Astrocyte of the spinal cord (primary cell): ENCODE measurements around the gene GALNT10.

ENCODE experiments used
- DNase-seq: peaks from one replicate; pipeline ENCODE4 v3.0.0; 2011; ENCODE audit warnings: low read depth, low spot score
- H3K4me3 ChIP-seq: 2 replicates; pipeline ENCODE4 v1.5.1; 2011; ENCODE audit warnings: low read depth, mild to moderate bottlenecking, low read length, moderate library complexity
- CTCF ChIP-seq: IDR thresholded peaks from 2 replicates; pipeline ENCODE4 v1.5.1; 2012; ENCODE audit warnings: low read depth, mild to moderate bottlenecking, low read length, inconsistent platforms
- in situ Hi-C: cut with HindIII; loops from 2 replicates; pipeline ENCODE4 v1.10.0; 2017; ENCODE audit warnings: low sequenced_read_pairs

GALNT10 gene

GRCh38 chr5:154234551-154234950 lies 44.0 kb downstream of the GALNT10 start:
- in situ Hi-C loops, result no loop called here
- TF ChIP-seq CTCF, result no peak
- DNase-seq, result no peak
- H3K4me3 ChIP-seq, result no peak overlapping the region

DNA sequence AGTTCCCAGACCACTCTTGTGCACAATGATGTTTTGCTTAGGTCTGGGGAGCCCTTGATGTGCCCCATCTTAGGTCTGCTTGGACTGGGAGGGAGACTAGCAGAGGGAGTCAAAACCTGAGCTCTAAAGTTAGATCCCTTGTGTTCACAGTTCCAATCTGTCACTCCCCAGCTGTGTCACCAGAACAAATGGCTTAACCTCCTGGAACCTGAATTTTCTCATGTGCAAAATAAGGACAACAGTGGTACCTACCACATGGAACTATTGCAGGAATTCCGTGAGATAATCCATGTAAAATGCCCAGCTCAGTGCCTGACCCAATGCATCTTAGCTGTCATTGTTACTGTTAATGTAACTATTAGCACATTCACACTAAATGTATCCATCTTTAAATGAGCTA lies 45.5 kb downstream of the GALNT10 start:
- TF ChIP-seq CTCF, result no peak
- no peak for DNase-seq
- in situ Hi-C loops, result no loop called here
- no peak overlapping the region for H3K4me3 ChIP-seq

DNA sequence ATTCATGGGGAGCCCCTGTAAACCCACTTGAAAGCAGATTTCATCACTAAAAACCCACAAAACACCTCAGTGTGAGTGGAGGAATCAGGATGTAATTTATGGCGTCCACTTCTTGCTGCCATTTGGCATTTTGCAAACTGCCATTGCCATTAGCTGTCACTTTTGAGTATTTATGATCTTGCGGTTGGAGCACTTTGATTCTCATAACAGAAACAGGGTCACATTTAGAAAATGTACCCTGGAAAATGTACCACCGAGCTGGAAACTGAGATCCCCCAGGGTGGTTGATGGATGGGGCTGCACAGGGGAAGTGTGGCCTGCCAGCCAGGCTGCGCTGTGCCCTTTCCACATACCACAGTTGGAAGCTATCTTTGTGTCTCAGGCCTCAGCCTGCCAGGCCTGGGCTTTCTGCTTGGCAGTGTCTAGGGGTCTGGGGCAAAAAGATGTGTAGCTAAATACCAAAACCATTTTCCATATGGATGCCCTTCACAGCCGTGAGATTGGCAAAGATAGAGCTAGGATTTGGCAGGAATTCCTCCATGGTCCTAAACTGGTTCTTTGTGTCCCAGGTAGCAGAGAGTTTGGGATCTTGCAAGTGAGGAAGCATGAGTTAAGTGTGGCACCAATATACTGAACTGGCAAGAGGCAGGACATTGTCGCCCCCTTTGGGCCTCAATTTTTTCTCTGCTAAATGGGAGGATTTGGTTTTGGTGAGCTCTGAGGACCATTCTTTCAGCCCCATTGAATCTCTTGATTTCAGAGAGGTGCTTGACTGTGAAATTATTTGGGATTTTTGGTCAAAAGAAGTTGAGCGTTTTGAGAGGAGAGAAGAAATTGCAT lies 46.2 kb downstream of the GALNT10 start:
- in situ Hi-C loops, result no loop called here
- TF ChIP-seq CTCF, result no peak
- DNase-seq, result no peak
- no peak overlapping the region for H3K4me3 ChIP-seq

DNA sequence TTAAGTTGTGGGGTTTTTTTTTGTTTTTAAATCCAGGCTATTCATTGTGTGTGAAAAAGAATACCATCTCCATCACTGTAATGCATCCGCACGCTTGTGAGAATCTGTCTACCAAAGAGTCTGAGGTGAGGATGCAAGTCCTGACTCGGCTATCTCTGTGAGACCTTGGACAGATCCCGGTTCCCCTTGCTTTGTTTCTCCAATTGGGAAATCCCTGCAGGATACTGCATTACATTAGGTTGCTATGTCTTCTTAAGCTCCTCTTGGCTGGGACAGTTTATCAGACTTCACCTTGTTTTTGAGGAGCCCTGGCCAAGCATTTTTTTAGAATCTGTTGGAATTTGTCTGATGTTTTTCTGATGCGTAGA lies 46.8 kb downstream of the GALNT10 start:
- TF ChIP-seq CTCF, result no peak
- DNase-seq, result no peak
- in situ Hi-C loops, result no loop called here
- no peak overlapping the region for H3K4me3 ChIP-seq

DNA sequence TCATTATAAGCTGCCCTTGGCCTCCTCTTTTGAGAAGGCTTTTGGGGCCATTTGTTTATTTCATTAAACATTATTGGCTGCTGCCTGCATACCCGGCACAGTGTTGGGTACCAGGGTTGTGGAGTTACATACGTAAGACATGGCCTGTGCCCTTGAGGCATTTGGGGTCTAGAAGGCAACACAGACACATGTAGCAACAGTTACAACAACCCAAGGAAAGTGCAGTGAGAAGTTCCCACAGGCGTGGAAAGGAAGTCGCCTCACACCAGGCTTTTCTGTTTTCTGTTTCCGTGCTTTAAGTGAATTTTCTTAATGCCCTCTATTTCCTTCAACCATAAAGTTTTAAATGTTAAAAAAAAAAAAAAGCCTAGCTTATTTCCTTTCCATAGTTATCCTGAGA lies 47.4 kb downstream of the GALNT10 start:
- TF ChIP-seq CTCF, result no peak
- in situ Hi-C loops, result no loop called here
- no peak overlapping the region for H3K4me3 ChIP-seq

DNA sequence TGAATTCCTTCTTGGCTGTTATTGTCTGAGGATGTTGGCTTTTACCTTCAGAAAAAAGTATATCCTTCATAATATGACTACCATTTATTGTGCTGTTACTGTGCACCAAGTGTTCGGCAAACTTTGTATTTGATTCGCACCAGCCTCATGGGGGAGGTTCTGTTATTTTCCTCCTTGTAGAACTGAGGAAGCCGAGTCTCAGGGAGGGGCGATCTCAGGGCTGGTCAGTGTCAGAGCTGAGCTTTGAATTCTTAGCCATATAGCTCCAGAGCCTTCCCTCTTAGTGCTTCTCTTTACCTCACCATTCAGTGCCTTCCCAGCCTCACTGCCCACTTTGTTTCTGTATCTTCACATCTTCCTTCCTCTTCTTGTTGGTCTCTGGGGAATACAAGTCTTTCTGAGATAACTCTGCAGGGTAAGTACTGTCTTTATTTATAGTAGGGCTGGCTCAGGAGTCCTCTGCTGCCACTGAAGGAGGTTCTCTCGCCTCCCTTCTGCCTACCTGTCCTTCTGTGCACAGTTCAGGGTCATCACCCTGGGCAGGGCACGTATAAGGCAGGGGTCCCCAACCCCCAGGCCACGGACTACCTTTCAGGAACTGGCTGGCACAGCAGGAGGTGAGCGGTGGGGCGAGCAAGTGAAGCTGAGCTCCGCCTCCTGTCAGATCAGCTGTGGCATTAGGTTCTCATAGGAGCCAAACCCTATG lies 48.4 kb downstream of the GALNT10 start:
- in situ Hi-C loops, result no loop called here
- no peak for DNase-seq
- TF ChIP-seq CTCF, result no peak
- H3K4me3 ChIP-seq, result no peak overlapping the region

More for the DNA sequence above, 47.4 kb downstream of the GALNT10 start:
- no peak for DNase-seq
